Dendritic cell treated with granulocyte-macrophage colony-stimulating factor and Interleukin-4, amounts not matched to agents 40 ng/mL and 50 ng/mL, for 4 days (primary cell): ENCODE data around the gene TSPAN9.

Source experiments
- H3K27ac Mint-ChIP-seq: one replicate; pipeline ENCODE4 v1.8.0; 2022; ENCODE audit warnings: mild to moderate bottlenecking, mixed read lengths
- H3K27me3 Mint-ChIP-seq: one replicate; pipeline ENCODE4 v1.8.0; 2022; ENCODE audit warnings: mild to moderate bottlenecking, mixed read lengths
- H3K36me3 Mint-ChIP-seq: one replicate; pipeline ENCODE4 v1.8.0; 2022; ENCODE audit warnings: low read depth, mixed read lengths
- H3K4me1 Mint-ChIP-seq: one replicate; pipeline ENCODE4 v1.8.0; 2022; ENCODE audit warnings: low read depth, mixed read lengths
- H3K4me3 Mint-ChIP-seq: one replicate; pipeline ENCODE4 v1.8.0; 2022; ENCODE audit warnings: mild to moderate bottlenecking, moderate library complexity, mixed read lengths
- H3K9me3 Mint-ChIP-seq: one replicate; pipeline ENCODE4 v1.8.0; 2022; ENCODE audit warnings: mixed read lengths
- intact Hi-C: fragments of 100-400 bp; cut with micrococcal nuclease; formaldehyde crosslinking; loops from one replicate; pipeline ENCODE4 v1.15.0; 2022

TSPAN9 gene

GRCh38 chr12:3076730-3077571 is at the start of gene TSPAN9:
Gene TSPAN9, plus strand, starts transcription at chr12:3077379. Its CDS starts 123,815 bp downstream, at chr12:3201194.
- intact Hi-C loops, result loop anchor here (10.0 kb wide), 1 partner anchor 128 kb away; no protein-coding TSS in a partner anchor
- Mint-ChIP-seq H3K27me3 (peaks cover 63% of the 10 kb centered on the region), H3K36me3 (no peaks in the 10 kb centered on the region)

GRCh38 chr12:3028108-3028507 is 49.1 kb upstream of the TSPAN9 start:
- intact Hi-C loops, result no loop called here
- Mint-ChIP-seq H3K36me3 (no peaks in the 10 kb centered on the region), H3K4me3 (no peak overlapping the region), H3K4me1 (no peaks in the 10 kb centered on the region), H3K27ac (no peak overlapping the region), H3K9me3 (no peaks in the 10 kb centered on the region), H3K27me3 (peaks cover 2% of the 10 kb centered on the region)

More at GRCh38 chr12:3076730-3077571, at the start of gene TSPAN9:
- Mint-ChIP-seq H3K27ac (peak within 1 kb of the TSS; percentile 34), H3K4me3 (peak within 1 kb of the TSS; percentile 81), H3K9me3 (no peaks in the 10 kb centered on the region), H3K4me1 (peaks cover 5% of the 10 kb centered on the region)

GRCh38 chr12:3030821-3031429 is 46.3 kb upstream of the TSPAN9 start:
- intact Hi-C loops, result no loop called here
- no peaks in the 10 kb centered on the region for H3K9me3 Mint-ChIP-seq
- H3K36me3 Mint-ChIP-seq, result no peaks in the 10 kb centered on the region
- H3K27ac Mint-ChIP-seq, result no peak overlapping the region
- no peaks in the 10 kb centered on the region for H3K4me1 Mint-ChIP-seq
- H3K4me3 Mint-ChIP-seq, result no peak overlapping the region
- H3K27me3 Mint-ChIP-seq, result peaks cover 2% of the 10 kb centered on the region

GRCh38 chr12:3032161-3032560 is 45.0 kb upstream of the TSPAN9 start:
- Mint-ChIP-seq H3K27ac (no peak overlapping the region), H3K4me1 (no peaks in the 10 kb centered on the region), H3K4me3 (no peak overlapping the region), H3K27me3 (peaks cover 2% of the 10 kb centered on the region), H3K9me3 (no peaks in the 10 kb centered on the region), H3K36me3 (no peaks in the 10 kb centered on the region)
- intact Hi-C loops, result no loop called here

- Mint-ChIP-seq H3K4me3 (no peak overlapping the region), H3K27ac (no peak overlapping the region), H3K9me3 (no peaks in the 10 kb centered on the region), H3K27me3 (peaks cover 2% of the 10 kb centered on the region), H3K36me3 (no peaks in the 10 kb centered on the region), H3K4me1 (no peaks in the 10 kb centered on the region)
- intact Hi-C loops, result no loop called here
Observed at GRCh38 chr12:3032770-3033538, 44.2 kb upstream of the TSPAN9 start.

GRCh38 chr12:3033539-3033867 is 43.7 kb upstream of the TSPAN9 start:
- Mint-ChIP-seq H3K4me1 (no peaks in the 10 kb centered on the region), H3K4me3 (no peak overlapping the region), H3K36me3 (no peaks in the 10 kb centered on the region), H3K27me3 (peaks cover 2% of the 10 kb centered on the region), H3K27ac (no peak overlapping the region), H3K9me3 (no peaks in the 10 kb centered on the region)
- intact Hi-C loops, result no loop called here

- intact Hi-C loops, result no loop called here
Observed at GRCh38 chr12:3034067-3034750, 43.0 kb upstream of the TSPAN9 start.

GRCh38 chr12:3035171-3035570 is 42.0 kb upstream of the TSPAN9 start:
- Mint-ChIP-seq H3K4me1 (no peaks in the 10 kb centered on the region), H3K36me3 (no peaks in the 10 kb centered on the region), H3K9me3 (no peaks in the 10 kb centered on the region), H3K27ac (no peak overlapping the region), H3K27me3 (no peaks in the 10 kb centered on the region), H3K4me3 (no peak overlapping the region)
- intact Hi-C loops, result no loop called here

More at GRCh38 chr12:3034067-3034750, 43.0 kb upstream of the TSPAN9 start:
- H3K27ac Mint-ChIP-seq, result no peak overlapping the region
- H3K4me3 Mint-ChIP-seq, result no peak overlapping the region
- peaks cover 2% of the 10 kb centered on the region for H3K27me3 Mint-ChIP-seq
- no peaks in the 10 kb centered on the region for H3K36me3 Mint-ChIP-seq
- no peaks in the 10 kb centered on the region for H3K9me3 Mint-ChIP-seq
- no peaks in the 10 kb centered on the region for H3K4me1 Mint-ChIP-seq

GRCh38 chr12:3035815-3036702 is 41.1 kb upstream of the TSPAN9 start:
- no peaks in the 10 kb centered on the region for H3K27me3 Mint-ChIP-seq
- H3K4me1 Mint-ChIP-seq, result no peaks in the 10 kb centered on the region
- H3K27ac Mint-ChIP-seq, result no peak overlapping the region
- intact Hi-C loops, result no loop called here
- no peaks in the 10 kb centered on the region for H3K9me3 Mint-ChIP-seq
- no peaks in the 10 kb centered on the region for H3K36me3 Mint-ChIP-seq
- H3K4me3 Mint-ChIP-seq, result no peak overlapping the region

GRCh38 chr12:3036901-3037600 is 40.1 kb upstream of the TSPAN9 start:
- intact Hi-C loops, result no loop called here
- Mint-ChIP-seq H3K36me3 (no peaks in the 10 kb centered on the region), H3K9me3 (no peaks in the 10 kb centered on the region), H3K27me3 (no peaks in the 10 kb centered on the region), H3K4me1 (no peaks in the 10 kb centered on the region), H3K27ac (no peak overlapping the region), H3K4me3 (no peak overlapping the region)

GRCh38 chr12:3038166-3038565 is 39.0 kb upstream of the TSPAN9 start:
- Mint-ChIP-seq H3K4me3 (no peak overlapping the region), H3K9me3 (no peaks in the 10 kb centered on the region), H3K4me1 (no peaks in the 10 kb centered on the region), H3K27me3 (peaks cover 8% of the 10 kb centered on the region), H3K36me3 (no peaks in the 10 kb centered on the region), H3K27ac (no peak overlapping the region)
- intact Hi-C loops, result no loop called here

GRCh38 chr12:3038926-3039510 is 38.2 kb upstream of the TSPAN9 start:
- Mint-ChIP-seq H3K9me3 (no peaks in the 10 kb centered on the region), H3K4me3 (no peak overlapping the region), H3K27me3 (peaks cover 13% of the 10 kb centered on the region), H3K4me1 (no peaks in the 10 kb centered on the region), H3K27ac (no peak overlapping the region), H3K36me3 (no peaks in the 10 kb centered on the region)
- intact Hi-C loops, result no loop called here
